Activated CD8-positive, alpha-beta memory T cell treated with anti-CD3 and anti-CD28 coated beads, Interleukin-2, amount 50 U/mL, for 48 hours (primary cell): ENCODE data around the gene KCNE2.
"Not testable (repeated sequence)": the region's sequence is repeated elsewhere in the genome, so short reads cannot be mapped to it uniquely, and the experiment has no call there.

Source experiments
- DNase-seq: peaks from one replicate; pipeline ENCODE4 v3.0.0-alpha.2; 2020

The KCNE2 gene

GRCh38 chr21:34354836-34355235 lies 9.0 kb upstream of the KCNE2 start:
- no peak for DNase-seq

- no peak for DNase-seq
Observed at GRCh38 chr21:34355570-34355969, 8.2 kb upstream of the KCNE2 start.

GRCh38 chr21:34357889-34358288 lies 5.9 kb upstream of the KCNE2 start:
- DNase-seq: no peak

- DNase-seq: no peak
Observed at GRCh38 chr21:34358866-34359265, 4.9 kb upstream of the KCNE2 start.

- peak; percentile 25 for DNase-seq
Observed at GRCh38 chr21:34360488-34361241, 3.1 kb upstream of the KCNE2 start.

- no peak for DNase-seq
Observed at GRCh38 chr21:34362136-34362444, 1.7 kb upstream of the KCNE2 start.

- no peak for DNase-seq
Observed at GRCh38 chr21:34362670-34363069, 1.1 kb upstream of the KCNE2 start.

- DNase-seq: peak; percentile 10
Observed at GRCh38 chr21:34364921-34365320, 1.1 kb downstream of the KCNE2 start.

GRCh38 chr21:34365809-34366208 lies 2.0 kb downstream of the KCNE2 start:
- peak; percentile 13 for DNase-seq

- DNase-seq: peak; percentile 43
Observed at GRCh38 chr21:34367320-34367935, 3.6 kb downstream of the KCNE2 start.

- DNase-seq: no peak
Observed at GRCh38 chr21:34369741-34370140, 5.9 kb downstream of the KCNE2 start.

GRCh38 chr21:34372321-34372720 lies 8.5 kb downstream of the KCNE2 start:
- no peak for DNase-seq

- DNase-seq: not testable (repeated sequence)
Observed at GRCh38 chr21:34374462-34374861, 10.7 kb downstream of the KCNE2 start.

- DNase-seq: not testable (repeated sequence)
Observed at GRCh38 chr21:34374940-34375618, 11.3 kb downstream of the KCNE2 start, which contains the start of gene SMIM11. Gene SMIM11 (plus strand): TSS chr21:34375507. CDS start chr21:34379505, 3,998 bp downstream.

GRCh38 chr21:34375619-34375972 lies 11.8 kb downstream of the KCNE2 start:
- not testable (repeated sequence) for DNase-seq

GRCh38 chr21:34383138-34383537 lies 19.3 kb downstream of the KCNE2 start:
- DNase-seq: not testable (repeated sequence)

- not testable (repeated sequence) for DNase-seq
Observed at GRCh38 chr21:34383724-34384415, 20.1 kb downstream of the KCNE2 start.

- DNase-seq: not testable (repeated sequence)
Observed at GRCh38 chr21:34400522-34400921, 36.7 kb downstream of the KCNE2 start.

GRCh38 chr21:34404742-34405141 lies 40.9 kb downstream of the KCNE2 start:
- not testable (repeated sequence) for DNase-seq

- DNase-seq: not testable (repeated sequence)
Observed at GRCh38 chr21:34405686-34406085, 41.9 kb downstream of the KCNE2 start.

GRCh38 chr21:34406102-34406501 lies 42.3 kb downstream of the KCNE2 start:
- not testable (repeated sequence) for DNase-seq

GRCh38 chr21:34406676-34407075 lies 42.9 kb downstream of the KCNE2 start:
- DNase-seq: not testable (repeated sequence)

- not testable (repeated sequence) for DNase-seq
Observed at GRCh38 chr21:34407294-34407693, 43.5 kb downstream of the KCNE2 start.
